ENCODE results near the gene CSNK2A2. TPM values are rescaled to one million over a fixed set of nuclear protein-coding genes. Genes with fewer than 3 reads are reported as not detected.

The CSNK2A2 gene
- total RNA-seq, 1 donor from 2014 or later, result 53.2 TPM

DNA sequence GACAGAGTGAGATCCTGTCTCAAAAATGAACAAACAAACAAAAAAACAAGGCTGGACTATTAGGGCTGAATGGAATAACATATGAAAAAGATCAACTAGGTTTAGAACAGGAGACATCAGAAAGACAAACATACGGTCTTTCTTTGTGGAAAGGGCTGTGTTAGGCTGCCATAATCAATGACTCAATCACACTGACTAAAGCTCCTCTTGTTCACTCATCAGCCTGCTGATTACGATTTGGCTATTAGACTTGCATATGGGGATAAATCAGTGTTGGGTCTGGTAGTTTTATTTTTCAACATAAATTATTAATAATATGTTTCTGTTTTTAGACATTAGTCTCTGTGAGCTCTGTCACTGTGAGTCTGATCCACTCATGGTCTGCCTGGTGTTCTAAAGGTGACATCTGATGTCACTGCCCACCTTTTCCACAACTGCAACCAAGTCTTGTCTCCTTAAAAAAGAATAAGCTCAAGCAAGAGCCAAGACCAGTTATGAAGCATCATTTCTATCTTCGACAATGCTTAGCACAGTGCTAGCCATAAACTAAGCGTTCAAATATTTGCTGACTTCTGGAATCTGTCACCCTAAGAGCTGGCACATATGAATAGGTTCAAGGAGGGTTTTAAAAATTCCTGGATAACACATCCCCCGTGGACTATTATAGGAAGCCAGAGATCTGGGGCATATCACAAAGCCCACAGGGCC lies 79.0 kb downstream of the CSNK2A2 start:
- H3K27ac ChIP-seq (ENCODE audit: low read depth, low read length), result no peak overlapping the region
- no peak overlapping the region for H3K9ac ChIP-seq (ENCODE audit: low read depth in 1 of 3, low read length in 3 of 3)
- H3K36me3 ChIP-seq (ENCODE audit: control insufficient read depth in 3 of 3, insufficient read depth in 3 of 3, low read length in 3 of 3), result peaks cover 16 to 25% (median 24%) of the 10 kb centered on the region in 3 donors
- peaks cover 33% of the 10 kb centered on the region in 3 donors for H3K4me1 ChIP-seq (ENCODE audit: control insufficient read depth in 3 of 3, insufficient read depth in 3 of 3, low read length in 3 of 3)
- no peak overlapping the region for H3K4me3 ChIP-seq (ENCODE audit: low read length in 3 of 3)
- H3K27me3 ChIP-seq (ENCODE audit: control insufficient read depth in 3 of 3, insufficient read depth in 3 of 3, low read length in 3 of 3), result no peaks in the 10 kb centered on the region
- no peaks in the 10 kb centered on the region for H3K9me3 ChIP-seq (ENCODE audit: control insufficient read depth in 3 of 3, low read length in 3 of 3)

GRCh38 chr16:58116529-58116928 lies 81.4 kb downstream of the CSNK2A2 start:
- no peaks in the 10 kb centered on the region for H3K27me3 ChIP-seq (ENCODE audit: control insufficient read depth in 3 of 3, insufficient read depth in 3 of 3, low read length in 3 of 3)
- no peak overlapping the region for H3K9ac ChIP-seq (ENCODE audit: low read depth in 1 of 3, low read length in 3 of 3)
- peaks cover 24 to 27% (median 25%) of the 10 kb centered on the region in 3 donors for H3K4me1 ChIP-seq (ENCODE audit: control insufficient read depth in 3 of 3, insufficient read depth in 3 of 3, low read length in 3 of 3)
- H3K4me3 ChIP-seq (ENCODE audit: low read length in 3 of 3), result no peak overlapping the region
- no peak overlapping the region for H3K27ac ChIP-seq (ENCODE audit: low read depth, low read length)
- no peaks in the 10 kb centered on the region for H3K9me3 ChIP-seq (ENCODE audit: control insufficient read depth in 3 of 3, low read length in 3 of 3)
- peaks cover 23 to 36% (median 35%) of the 10 kb centered on the region in 3 donors for H3K36me3 ChIP-seq (ENCODE audit: control insufficient read depth in 3 of 3, insufficient read depth in 3 of 3, low read length in 3 of 3)

- peaks cover 23 to 36% (median 35%) of the 10 kb centered on the region in 3 donors for H3K36me3 ChIP-seq (ENCODE audit: control insufficient read depth in 3 of 3, insufficient read depth in 3 of 3, low read length in 3 of 3)
- H3K9me3 ChIP-seq (ENCODE audit: control insufficient read depth in 3 of 3, low read length in 3 of 3), result no peaks in the 10 kb centered on the region
- no peak overlapping the region for H3K9ac ChIP-seq (ENCODE audit: low read depth in 1 of 3, low read length in 3 of 3)
- H3K4me3 ChIP-seq (ENCODE audit: low read length in 3 of 3), result no peak overlapping the region
- H3K4me1 ChIP-seq (ENCODE audit: control insufficient read depth in 3 of 3, insufficient read depth in 3 of 3, low read length in 3 of 3), result peaks cover 20 to 22% (median 21%) of the 10 kb centered on the region in 3 donors
- H3K27me3 ChIP-seq (ENCODE audit: control insufficient read depth in 3 of 3, insufficient read depth in 3 of 3, low read length in 3 of 3), result no peaks in the 10 kb centered on the region
- no peak overlapping the region for H3K27ac ChIP-seq (ENCODE audit: low read depth, low read length)
These were observed 81.8 kb downstream of the CSNK2A2 start for GRCh38 chr16:58116081-58116480.

- Histone ChIP-seq H3K9me3 (ENCODE audit: control insufficient read depth in 3 of 3, low read length in 3 of 3) (no peaks in the 10 kb centered on the region), H3K4me3 (ENCODE audit: low read length in 3 of 3) (no peak overlapping the region), H3K27ac (ENCODE audit: low read depth, low read length) (no peak overlapping the region), H3K27me3 (ENCODE audit: control insufficient read depth in 3 of 3, insufficient read depth in 3 of 3, low read length in 3 of 3) (no peaks in the 10 kb centered on the region), H3K4me1 (ENCODE audit: control insufficient read depth in 3 of 3, insufficient read depth in 3 of 3, low read length in 3 of 3) (peaks cover 12 to 15% (median 13%) of the 10 kb centered on the region in 3 donors), H3K36me3 (ENCODE audit: control insufficient read depth in 3 of 3, insufficient read depth in 3 of 3, low read length in 3 of 3) (peaks cover 23 to 36% (median 35%) of the 10 kb centered on the region in 3 donors), H3K9ac (ENCODE audit: low read depth in 1 of 3, low read length in 3 of 3) (no peak overlapping the region)
These were observed 82.8 kb downstream of the CSNK2A2 start for GRCh38 chr16:58114827-58115825.

DNA sequence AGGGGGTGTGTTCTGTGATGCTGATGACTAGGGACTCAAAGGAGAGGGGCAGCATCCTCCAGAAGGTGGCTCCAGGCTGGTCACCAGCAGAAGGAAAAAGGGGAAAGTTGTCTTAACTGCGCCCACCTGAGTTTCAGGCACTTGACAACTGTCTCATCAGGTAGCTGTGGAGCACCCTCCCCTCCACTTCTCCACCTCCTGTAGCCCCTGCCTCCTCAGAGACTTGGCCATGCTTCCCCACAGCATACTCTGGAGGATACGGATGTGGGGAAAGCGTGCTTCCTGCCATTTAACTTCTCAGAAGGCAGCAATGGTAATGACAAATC lies 86.6 kb downstream of the CSNK2A2 start:
- Histone ChIP-seq H3K27ac (ENCODE audit: low read depth, low read length) (no peak overlapping the region), H3K27me3 (ENCODE audit: control insufficient read depth in 3 of 3, insufficient read depth in 3 of 3, low read length in 3 of 3) (no peaks in the 10 kb centered on the region), H3K9ac (ENCODE audit: low read depth in 1 of 3, low read length in 3 of 3) (no peak overlapping the region), H3K4me3 (ENCODE audit: low read length in 3 of 3) (no peak overlapping the region), H3K9me3 (ENCODE audit: control insufficient read depth in 3 of 3, low read length in 3 of 3) (no peaks in the 10 kb centered on the region), H3K36me3 (ENCODE audit: control insufficient read depth in 3 of 3, insufficient read depth in 3 of 3, low read length in 3 of 3) (peaks cover 23 to 32% (median 30%) of the 10 kb centered on the region in 3 donors), H3K4me1 (ENCODE audit: control insufficient read depth in 3 of 3, insufficient read depth in 3 of 3, low read length in 3 of 3) (peaks cover 0 to 3% (median 2%) of the 10 kb centered on the region in 3 donors)

GRCh38 chr16:58110571-58111301 lies 87.2 kb downstream of the CSNK2A2 start:
- Histone ChIP-seq H3K9me3 (ENCODE audit: control insufficient read depth in 3 of 3, low read length in 3 of 3) (no peaks in the 10 kb centered on the region), H3K4me1 (ENCODE audit: control insufficient read depth in 3 of 3, insufficient read depth in 3 of 3, low read length in 3 of 3) (peaks cover 0 to 3% (median 2%) of the 10 kb centered on the region in 3 donors), H3K4me3 (ENCODE audit: low read length in 3 of 3) (no peak overlapping the region), H3K27ac (ENCODE audit: low read depth, low read length) (no peak overlapping the region), H3K27me3 (ENCODE audit: control insufficient read depth in 3 of 3, insufficient read depth in 3 of 3, low read length in 3 of 3) (no peaks in the 10 kb centered on the region), H3K9ac (ENCODE audit: low read depth in 1 of 3, low read length in 3 of 3) (no peak overlapping the region), H3K36me3 (ENCODE audit: control insufficient read depth in 3 of 3, insufficient read depth in 3 of 3, low read length in 3 of 3) (peaks cover 19 to 27% (median 25%) of the 10 kb centered on the region in 3 donors)

- no peak overlapping the region for H3K27ac ChIP-seq (ENCODE audit: low read depth, low read length)
These were observed 88.0 kb downstream of the CSNK2A2 start for GRCh38 chr16:58109881-58110280.

DNA sequence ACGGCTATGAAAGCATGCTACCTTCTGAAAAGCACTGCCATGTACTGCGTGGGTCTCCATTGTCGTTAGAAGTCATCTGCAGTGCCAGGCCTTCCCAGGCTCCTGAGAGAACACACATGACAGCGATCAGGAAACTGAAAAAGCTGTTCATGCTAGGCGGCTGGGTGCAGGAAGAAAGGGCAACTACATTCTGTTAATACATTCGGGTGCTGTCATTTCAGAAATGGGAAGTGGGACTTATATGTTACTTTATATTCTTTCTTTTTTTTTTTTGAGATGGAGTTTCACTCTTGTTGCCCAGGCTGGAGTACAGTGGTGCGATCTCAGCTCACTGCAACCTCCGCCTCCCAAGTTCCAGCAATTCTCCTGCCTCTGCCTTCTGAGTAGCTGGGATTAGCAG lies 88.6 kb downstream of the CSNK2A2 start:
- Histone ChIP-seq H3K9me3 (ENCODE audit: control insufficient read depth in 3 of 3, low read length in 3 of 3) (no peaks in the 10 kb centered on the region), H3K27me3 (ENCODE audit: control insufficient read depth in 3 of 3, insufficient read depth in 3 of 3, low read length in 3 of 3) (no peaks in the 10 kb centered on the region), H3K4me3 (ENCODE audit: low read length in 3 of 3) (no peak overlapping the region), H3K36me3 (ENCODE audit: control insufficient read depth in 3 of 3, insufficient read depth in 3 of 3, low read length in 3 of 3) (peaks cover 9 to 13% (median 11%) of the 10 kb centered on the region in 3 donors), H3K27ac (ENCODE audit: low read depth, low read length) (no peak overlapping the region), H3K4me1 (ENCODE audit: control insufficient read depth in 3 of 3, insufficient read depth in 3 of 3, low read length in 3 of 3) (no peaks in the 10 kb centered on the region), H3K9ac (ENCODE audit: low read depth in 1 of 3, low read length in 3 of 3) (no peak overlapping the region)

More at GRCh38 chr16:58109881-58110280, 88.0 kb downstream of the CSNK2A2 start:
- H3K9ac ChIP-seq (ENCODE audit: low read depth in 1 of 3, low read length in 3 of 3), result no peak overlapping the region
- H3K27me3 ChIP-seq (ENCODE audit: control insufficient read depth in 3 of 3, insufficient read depth in 3 of 3, low read length in 3 of 3), result no peaks in the 10 kb centered on the region
- H3K9me3 ChIP-seq (ENCODE audit: control insufficient read depth in 3 of 3, low read length in 3 of 3), result no peaks in the 10 kb centered on the region
- no peak overlapping the region for H3K4me3 ChIP-seq (ENCODE audit: low read length in 3 of 3)
- no peaks in the 10 kb centered on the region for H3K4me1 ChIP-seq (ENCODE audit: control insufficient read depth in 3 of 3, insufficient read depth in 3 of 3, low read length in 3 of 3)
- H3K36me3 ChIP-seq (ENCODE audit: control insufficient read depth in 3 of 3, insufficient read depth in 3 of 3, low read length in 3 of 3), result peaks cover 14 to 19% (median 17%) of the 10 kb centered on the region in 3 donors

All from skeletal muscle tissue (tissue), 4 donors.